GM04503 (cell line): ENCODE results near the gene FAM83F.
"Not testable (repeated sequence)": the region's sequence is repeated elsewhere in the genome, so short reads cannot be mapped to it uniquely, and the experiment has no call there.

Source experiments
- DNase-seq: peaks from one replicate; pipeline ENCODE4 v3.0.0-alpha.2; 2012; ENCODE audit warnings: low read depth

FAM83F gene

GRCh38 chr22:39994566-39995392 is at the start of gene FAM83F:
TSS of gene FAM83F (plus strand) at chr22:39994954. CDS start at chr22:39995043, 89 bp downstream.
- DNase-seq, result no peak

- no peak for DNase-seq
Measured at GRCh38 chr22:39946126-39946502, 48.6 kb upstream of the FAM83F start.

- DNase-seq, result no peak
Measured at GRCh38 chr22:39946503-39947219, 48.1 kb upstream of the FAM83F start.

- no peak for DNase-seq
Measured at GRCh38 chr22:39947220-39948216, 47.2 kb upstream of the FAM83F start.

GRCh38 chr22:39949964-39950737 is 44.6 kb upstream of the FAM83F start:
- no peak for DNase-seq

GRCh38 chr22:39951603-39952293 is 43.0 kb upstream of the FAM83F start:
- DNase-seq, result not testable (repeated sequence)

GRCh38 chr22:39952347-39952746 is 42.4 kb upstream of the FAM83F start:
- DNase-seq, result no peak

- no peak for DNase-seq
Measured at GRCh38 chr22:39953101-39953500, 41.7 kb upstream of the FAM83F start.

- peak; percentile 27 for DNase-seq
Measured at GRCh38 chr22:39954584-39955055, 40.1 kb upstream of the FAM83F start.

GRCh38 chr22:39955675-39956074 is 39.1 kb upstream of the FAM83F start:
- DNase-seq, result no peak

- DNase-seq, result no peak
Measured at GRCh38 chr22:39956932-39957664, 37.7 kb upstream of the FAM83F start.

GRCh38 chr22:39958009-39958711 is 36.6 kb upstream of the FAM83F start:
- DNase-seq, result no peak

GRCh38 chr22:39958949-39959639 is 35.7 kb upstream of the FAM83F start:
- DNase-seq, result no peak

- DNase-seq, result no peak
Measured at GRCh38 chr22:39959640-39960447, 34.9 kb upstream of the FAM83F start, which contains the start of gene TMA7B. TSS of gene TMA7B (plus strand) at chr22:39960397. CDS start at chr22:39964375, 3,978 bp downstream.

GRCh38 chr22:39960791-39961746 is 33.7 kb upstream of the FAM83F start:
- DNase-seq, result peak; percentile 5

- no peak for DNase-seq
Measured at GRCh38 chr22:39962071-39962470, 32.7 kb upstream of the FAM83F start.
